Activated T-helper 2 cell treated with anti-CD3 and anti-CD28 coated beads, Interferon-gamma antibody, Interleukin-2, Interleukin-4, amounts not matched to agents 10 μg/mL and 5 μg/mL and 100 μg/mL, durations not matched to agents 14 hours and 24 hours and 36 hours (primary cell): ENCODE results near the gene ARL10. TPM values are rescaled to one million over a fixed set of nuclear protein-coding genes. Genes with fewer than 3 reads are reported as not detected.

ENCODE experiments used
- DNase-seq: peaks from one replicate; pipeline ENCODE4 v3.0.0; 2021; ENCODE audit warnings: low spot score
- H3K27ac Mint-ChIP-seq: one replicate; pipeline ENCODE4 v1.8.0; 2021; ENCODE audit warnings: mixed read lengths
- H3K27me3 Mint-ChIP-seq: one replicate; pipeline ENCODE4 v1.8.0; 2021; ENCODE audit warnings: low read depth, mixed read lengths
- H3K36me3 Mint-ChIP-seq: one replicate; pipeline ENCODE4 v1.8.0; 2021; ENCODE audit warnings: low read depth, mixed read lengths
- H3K4me1 Mint-ChIP-seq: one replicate; pipeline ENCODE4 v1.8.0; 2021; ENCODE audit warnings: low read depth, mixed read lengths
- H3K4me3 Mint-ChIP-seq: one replicate; pipeline ENCODE4 v1.8.0; 2021; ENCODE audit warnings: low read depth, mild to moderate bottlenecking, moderate library complexity, mixed read lengths
- H3K9me3 Mint-ChIP-seq: one replicate; pipeline ENCODE4 v1.8.0; 2021; ENCODE audit warnings: mixed read lengths
- intact Hi-C: fragments of 100-400 bp; cut with micrococcal nuclease; formaldehyde crosslinking; loops from one replicate; pipeline ENCODE4 v1.15.1; 2023
- total RNA-seq: library from RNA; stranded (reverse); gene quantifications from 2 replicates; pipeline ENCODE4 v1.2.3, GENCODE V29; 2022

ARL10 gene
- total RNA-seq, 1 donor from 2014 or later = 22.3 TPM

GRCh38 chr5:176352116-176352878, 13.0 kb upstream of the ARL10 start:
- DNase-seq = no peak
- peaks cover 80% of the 10 kb centered on the region for H3K36me3 Mint-ChIP-seq
- no peaks in the 10 kb centered on the region for H3K9me3 Mint-ChIP-seq
- no peaks in the 10 kb centered on the region for H3K27me3 Mint-ChIP-seq
- peaks cover 7% of the 10 kb centered on the region for H3K4me1 Mint-ChIP-seq
- H3K4me3 Mint-ChIP-seq = no peak overlapping the region
- intact Hi-C loops = no loop called here
- H3K27ac Mint-ChIP-seq = no peak overlapping the region

- H3K36me3 Mint-ChIP-seq = peaks cover 78% of the 10 kb centered on the region
- no peak overlapping the region for H3K27ac Mint-ChIP-seq
Measured at GRCh38 chr5:176353533-176353932, 11.8 kb upstream of the ARL10 start.

GRCh38 chr5:176355400-176356178, 9.7 kb upstream of the ARL10 start:
- peaks cover 18% of the 10 kb centered on the region for H3K4me1 Mint-ChIP-seq
- no peaks in the 10 kb centered on the region for H3K27me3 Mint-ChIP-seq
- H3K9me3 Mint-ChIP-seq = no peaks in the 10 kb centered on the region
- intact Hi-C loops = no loop called here
- no peak overlapping the region for H3K4me3 Mint-ChIP-seq
- H3K36me3 Mint-ChIP-seq = peaks cover 65% of the 10 kb centered on the region
- no peak overlapping the region for H3K27ac Mint-ChIP-seq
- no peak for DNase-seq

More at GRCh38 chr5:176353533-176353932, 11.8 kb upstream of the ARL10 start:
- intact Hi-C loops = no loop called here
- no peak for DNase-seq
- H3K4me1 Mint-ChIP-seq = peaks cover 13% of the 10 kb centered on the region
- no peaks in the 10 kb centered on the region for H3K27me3 Mint-ChIP-seq
- H3K9me3 Mint-ChIP-seq = no peaks in the 10 kb centered on the region
- H3K4me3 Mint-ChIP-seq = no peak overlapping the region

- Mint-ChIP-seq H3K27ac (no peak overlapping the region), H3K4me1 (peaks cover 18% of the 10 kb centered on the region), H3K36me3 (peaks cover 61% of the 10 kb centered on the region), H3K27me3 (no peaks in the 10 kb centered on the region), H3K4me3 (no peak overlapping the region), H3K9me3 (no peaks in the 10 kb centered on the region)
- intact Hi-C loops = no loop called here
- no peak for DNase-seq
Measured at GRCh38 chr5:176356179-176356566, 9.1 kb upstream of the ARL10 start.

- intact Hi-C loops = loop anchor here (2.0 to 5.0 kb wide), 2 partner anchors 125 to 178 kb away; partner anchors contain the start of gene RNF44
- H3K27ac Mint-ChIP-seq = peak overlapping the region; percentile 21
- no peak for DNase-seq
- H3K4me1 Mint-ChIP-seq = peaks cover 26% of the 10 kb centered on the region
- peaks cover 30% of the 10 kb centered on the region for H3K36me3 Mint-ChIP-seq
- H3K4me3 Mint-ChIP-seq = peak overlapping the region; percentile 78
- H3K27me3 Mint-ChIP-seq = no peaks in the 10 kb centered on the region
- H3K9me3 Mint-ChIP-seq = no peaks in the 10 kb centered on the region
Measured at GRCh38 chr5:176359658-176360057, 5.6 kb upstream of the ARL10 start.

- no peaks in the 10 kb centered on the region for H3K27me3 Mint-ChIP-seq
- peak; percentile 19 for DNase-seq
- intact Hi-C loops = loop anchor here (1.0 to 5.0 kb wide), 3 partner anchors 27 to 176 kb away; partner anchors contain the start of genes HIGD2A, NOP16 and RNF44
- peaks cover 22% of the 10 kb centered on the region for H3K4me1 Mint-ChIP-seq
- peak overlapping the region; percentile 85 for H3K27ac Mint-ChIP-seq
- peak overlapping the region; percentile 92 for H3K4me3 Mint-ChIP-seq
- no peaks in the 10 kb centered on the region for H3K9me3 Mint-ChIP-seq
- H3K36me3 Mint-ChIP-seq = peaks cover 25% of the 10 kb centered on the region
Measured at GRCh38 chr5:176360894-176361436, 4.3 kb upstream of the ARL10 start.

- Mint-ChIP-seq H3K27ac (peak within 1 kb of the TSS; percentile 85), H3K27me3 (no peaks in the 10 kb centered on the region), H3K36me3 (peaks cover 24% of the 10 kb centered on the region), H3K9me3 (no peaks in the 10 kb centered on the region), H3K4me3 (peak within 1 kb of the TSS; percentile 92), H3K4me1 (peaks cover 24% of the 10 kb centered on the region)
- peak; percentile 92 for DNase-seq
- intact Hi-C loops = loop anchor here (1.0 to 5.0 kb wide), 3 partner anchors 27 to 176 kb away; partner anchors contain the start of genes HIGD2A, NOP16 and RNF44
Measured at GRCh38 chr5:176361437-176362232, 3.7 kb upstream of the ARL10 start, which contains the start of gene KIAA1191. Gene KIAA1191 (minus strand): TSS chr5:176361764. CDS start chr5:176359508, 2,256 bp downstream.

- DNase-seq = no peak
- no peaks in the 10 kb centered on the region for H3K27me3 Mint-ChIP-seq
- peak overlapping the region; percentile 92 for H3K4me3 Mint-ChIP-seq
- peaks cover 24% of the 10 kb centered on the region for H3K36me3 Mint-ChIP-seq
- no peaks in the 10 kb centered on the region for H3K9me3 Mint-ChIP-seq
- intact Hi-C loops = loop anchor here (5.0 kb wide), 1 partner anchor 175 kb away; the partner anchor contains the start of gene RNF44
- peak overlapping the region; percentile 85 for H3K27ac Mint-ChIP-seq
- H3K4me1 Mint-ChIP-seq = peaks cover 26% of the 10 kb centered on the region
Measured at GRCh38 chr5:176362233-176362490, 3.1 kb upstream of the ARL10 start.

GRCh38 chr5:176364765-176365350, 429 bp upstream of the ARL10 start:
- H3K27me3 Mint-ChIP-seq = no peaks in the 10 kb centered on the region
- peaks cover 20% of the 10 kb centered on the region for H3K4me1 Mint-ChIP-seq
- H3K9me3 Mint-ChIP-seq = no peaks in the 10 kb centered on the region
- intact Hi-C loops = loop anchor here (5.0 kb wide), 1 partner anchor 172 kb away; the partner anchor contains the start of gene RNF44
- H3K27ac Mint-ChIP-seq = no peak overlapping the region
- H3K36me3 Mint-ChIP-seq = peaks cover 26% of the 10 kb centered on the region
- DNase-seq = no peak
- H3K4me3 Mint-ChIP-seq = peak overlapping the region; percentile 71

- peaks cover 20% of the 10 kb centered on the region for H3K4me1 Mint-ChIP-seq
- peak overlapping the region; percentile 36 for H3K27ac Mint-ChIP-seq
- peak overlapping the region; percentile 76 for H3K4me3 Mint-ChIP-seq
- H3K9me3 Mint-ChIP-seq = no peaks in the 10 kb centered on the region
- peaks cover 31% of the 10 kb centered on the region for H3K36me3 Mint-ChIP-seq
- no peak for DNase-seq
- intact Hi-C loops = no loop called here
- no peaks in the 10 kb centered on the region for H3K27me3 Mint-ChIP-seq
Measured at GRCh38 chr5:176366232-176366894, 1.1 kb downstream of the ARL10 start.

GRCh38 chr5:176368726-176369125, 3.4 kb downstream of the ARL10 start:
- Mint-ChIP-seq H3K4me3 (no peak overlapping the region), H3K27ac (no peak overlapping the region), H3K27me3 (no peaks in the 10 kb centered on the region), H3K4me1 (peaks cover 10% of the 10 kb centered on the region), H3K9me3 (no peaks in the 10 kb centered on the region), H3K36me3 (peaks cover 38% of the 10 kb centered on the region)
- intact Hi-C loops = no loop called here
- DNase-seq = no peak
